ENCODE measurements around the gene RTP5. TPM values are rescaled to one million over a fixed set of nuclear protein-coding genes. Genes with fewer than 3 reads are reported as not detected.

RTP5 gene
- total and polyA plus RNA-seq, 2 donors (not counting 1 experiment from before 2014, with no cell fraction given): not detected

- Mint-ChIP-seq H3K4me3 (peak overlapping the region; percentile 62), H3K4me1 (peaks cover 51% of the 10 kb centered on the region), H3K9me3 (ENCODE audit: insufficient read depth) (no peaks in the 10 kb centered on the region), H3K27me3 (no peaks in the 10 kb centered on the region), H3K27ac (peak overlapping the region; percentile 32)
- peaks cover 34 to 36% of the 10 kb centered on the region in 2 donors for H3K4me1 ChIP-seq (ENCODE audit: control insufficient read depth in 2 of 2, insufficient read depth in 2 of 2, low read length in 2 of 2)
- no peak overlapping the region for H3K27ac ChIP-seq (ENCODE audit: low read length in 2 of 2)
- peaks cover 1 to 37% of the 10 kb centered on the region in 2 experiments for H3K36me3 ChIP-seq (replicated peaks in 1 of 2; ENCODE audit: control extremely low read depth in 1 of 2, control insufficient read depth in 1 of 2, extremely low read depth in 1 of 2, insufficient read depth in 2 of 2, low read length in 1 of 2)
- POLR2A ChIA-PET: interaction anchor here (0.8 kb wide), 1 partner anchor 12 kb away, joined by 3 read pairs; no protein-coding TSS in a partner anchor
- H3K4me2 ChIP-seq (replicated peaks; ENCODE audit: low read depth, low read length, poor library complexity, severe bottlenecking): peak overlapping the region; percentile 22
- no peak overlapping the region for H3K4me3 ChIP-seq (ENCODE audit: control extremely low read depth in 1 of 5, extremely low read depth in 1 of 5, insufficient read depth in 1 of 5, low read depth in 2 of 5, low read length in 4 of 5)
- no peaks in the 10 kb centered on the region for H3K27me3 ChIP-seq (replicated peaks in 1 of 4; ENCODE audit: control extremely low read depth in 1 of 4, control insufficient read depth in 3 of 4, insufficient read depth in 4 of 4, low read length in 3 of 4)
- CTCF ChIA-PET: no interaction called here
- intact Hi-C loops (cut with micrococcal nuclease): no loop called here
- 96% methylated on average over 19 of the region's 19 CpGs for WGBS (ENCODE audit: insufficient coverage)
- no peak for ATAC-seq (ENCODE audit: low read depth)
- no peak overlapping the region for H3K9ac ChIP-seq (ENCODE audit: low read length)
- TF ChIP-seq EZH2 (IDR thresholded peaks at IDR 0.05; ENCODE audit: borderline replicate concordance, insufficient read depth, low read depth, low read length, poor library complexity, severe bottlenecking) (no peak), CTCF (IDR thresholded peaks at IDR 0.05) (no peak)
- peaks cover 63% of the 10 kb centered on the region for H4K20me1 ChIP-seq (ENCODE audit: control insufficient read depth, insufficient read depth, low read length, poor library complexity, severe bottlenecking)
- peaks cover 0 to 5% (median 0%) of the 10 kb centered on the region in 3 donors for H3K9me3 ChIP-seq (ENCODE audit: control extremely low read depth in 1 of 3, control insufficient read depth in 2 of 3, insufficient read depth in 1 of 3, low read length in 2 of 3)
- no peak for DNase-seq
- H2AFZ ChIP-seq (ENCODE audit: insufficient read depth, low read depth, low read length, poor library complexity, severe bottlenecking): no peak overlapping the region
- peaks cover 67% of the 10 kb centered on the region for H3K79me2 ChIP-seq (ENCODE audit: control insufficient read depth, insufficient read depth, low read length)
Observed at GRCh38 chr2:241886840-241887447, 17.4 kb downstream of the RTP5 start.

DNA sequence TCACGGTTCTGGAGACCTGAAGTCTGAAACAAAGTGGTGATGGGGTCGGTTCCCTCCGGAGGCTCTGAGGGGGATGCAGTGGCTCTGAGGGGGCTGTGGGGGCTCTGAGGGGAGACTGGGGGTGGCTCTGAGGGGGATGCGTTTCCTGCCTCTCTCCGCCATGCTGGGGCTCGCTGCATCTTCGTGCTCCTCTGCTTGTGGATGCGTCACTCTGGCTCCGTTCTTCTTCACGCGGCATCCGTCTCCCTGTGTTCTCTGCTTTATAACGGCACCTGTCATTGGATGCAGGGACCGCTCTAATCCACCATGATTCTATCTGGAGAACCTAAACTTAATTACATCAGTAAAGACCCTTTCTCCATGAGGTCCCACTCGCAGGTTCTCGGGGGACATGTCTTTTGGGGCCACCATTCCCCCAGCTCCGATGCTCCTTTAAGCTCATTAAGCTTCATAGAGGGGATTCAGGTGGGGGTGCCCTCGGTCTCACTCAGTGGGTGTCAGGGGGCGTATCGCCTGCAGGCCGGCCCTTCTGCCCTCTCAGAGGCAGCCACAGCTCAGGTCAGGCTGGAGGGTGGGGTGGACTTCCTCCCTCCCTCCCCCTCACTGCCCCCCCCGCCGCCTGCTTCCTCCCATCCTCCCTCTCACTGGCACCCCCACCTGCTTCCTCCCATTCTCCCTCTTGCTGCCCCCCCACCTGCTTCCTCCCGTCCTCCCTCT lies 18.4 kb downstream of the RTP5 start:
- no peak for TF ChIP-seq CTCF (IDR thresholded peaks at IDR 0.05)
- no peak for TF ChIP-seq EZH2 (IDR thresholded peaks at IDR 0.05; ENCODE audit: borderline replicate concordance, insufficient read depth, low read depth, low read length, poor library complexity, severe bottlenecking)
- Histone ChIP-seq H3K27me3 (replicated peaks in 1 of 4; ENCODE audit: control extremely low read depth in 1 of 4, control insufficient read depth in 3 of 4, insufficient read depth in 4 of 4, low read length in 3 of 4) (no peaks in the 10 kb centered on the region), H3K79me2 (ENCODE audit: control insufficient read depth, insufficient read depth, low read length) (peaks cover 72% of the 10 kb centered on the region), H3K9ac (ENCODE audit: low read length) (no peak overlapping the region), H3K4me1 (ENCODE audit: control insufficient read depth in 2 of 2, insufficient read depth in 2 of 2, low read length in 2 of 2) (peaks cover 25 to 28% of the 10 kb centered on the region in 2 donors), H3K4me2 (replicated peaks; ENCODE audit: low read depth, low read length, poor library complexity, severe bottlenecking) (no peak overlapping the region), H4K20me1 (ENCODE audit: control insufficient read depth, insufficient read depth, low read length, poor library complexity, severe bottlenecking) (peaks cover 68% of the 10 kb centered on the region), H3K4me3 (ENCODE audit: control extremely low read depth in 1 of 5, extremely low read depth in 1 of 5, insufficient read depth in 1 of 5, low read depth in 2 of 5, low read length in 4 of 5) (no peak overlapping the region), H3K36me3 (replicated peaks in 1 of 2; ENCODE audit: control extremely low read depth in 1 of 2, control insufficient read depth in 1 of 2, extremely low read depth in 1 of 2, insufficient read depth in 2 of 2, low read length in 1 of 2) (peaks cover 1 to 38% of the 10 kb centered on the region in 2 experiments), H3K9me3 (ENCODE audit: control extremely low read depth in 1 of 3, control insufficient read depth in 2 of 3, insufficient read depth in 1 of 3, low read length in 2 of 3) (peaks cover 0 to 5% (median 0%) of the 10 kb centered on the region in 3 donors), H3K27ac (ENCODE audit: low read length in 2 of 2) (no peak overlapping the region), H2AFZ (ENCODE audit: insufficient read depth, low read depth, low read length, poor library complexity, severe bottlenecking) (no peak overlapping the region)
- ChIA-PET POLR2A (no interaction called here), CTCF (interaction anchor here (0.5 kb wide), 1 partner anchor 9 kb away, joined by 3 read pairs; no protein-coding TSS in a partner anchor)
- DNase-seq: peak; percentile 13
- H3K4me1 Mint-ChIP-seq: peaks cover 41% of the 10 kb centered on the region
- ATAC-seq (ENCODE audit: low read depth): no peak
- H3K9me3 Mint-ChIP-seq (ENCODE audit: insufficient read depth): no peaks in the 10 kb centered on the region
- intact Hi-C loops (cut with micrococcal nuclease): no loop called here
- H3K27me3 Mint-ChIP-seq: no peaks in the 10 kb centered on the region
- H3K27ac Mint-ChIP-seq: no peak overlapping the region
- H3K4me3 Mint-ChIP-seq: peak overlapping the region; percentile 23
- WGBS (ENCODE audit: insufficient coverage): 97% methylated on average over 11 of the region's 24 CpGs

Measured in B cell (primary cell).